CD4-positive, alpha-beta T cell treated with Interleukin-21 for 1 hour (primary cell): ENCODE measurements around the gene PKMYT1.
A peak's percentile ranks its signal among the peaks of the same experiment; 100 is the strongest.

Source experiments
- DNase-seq: peaks from one replicate; pipeline ENCODE4 v3.0.0-alpha.2; 2020

PKMYT1 gene

DNA sequence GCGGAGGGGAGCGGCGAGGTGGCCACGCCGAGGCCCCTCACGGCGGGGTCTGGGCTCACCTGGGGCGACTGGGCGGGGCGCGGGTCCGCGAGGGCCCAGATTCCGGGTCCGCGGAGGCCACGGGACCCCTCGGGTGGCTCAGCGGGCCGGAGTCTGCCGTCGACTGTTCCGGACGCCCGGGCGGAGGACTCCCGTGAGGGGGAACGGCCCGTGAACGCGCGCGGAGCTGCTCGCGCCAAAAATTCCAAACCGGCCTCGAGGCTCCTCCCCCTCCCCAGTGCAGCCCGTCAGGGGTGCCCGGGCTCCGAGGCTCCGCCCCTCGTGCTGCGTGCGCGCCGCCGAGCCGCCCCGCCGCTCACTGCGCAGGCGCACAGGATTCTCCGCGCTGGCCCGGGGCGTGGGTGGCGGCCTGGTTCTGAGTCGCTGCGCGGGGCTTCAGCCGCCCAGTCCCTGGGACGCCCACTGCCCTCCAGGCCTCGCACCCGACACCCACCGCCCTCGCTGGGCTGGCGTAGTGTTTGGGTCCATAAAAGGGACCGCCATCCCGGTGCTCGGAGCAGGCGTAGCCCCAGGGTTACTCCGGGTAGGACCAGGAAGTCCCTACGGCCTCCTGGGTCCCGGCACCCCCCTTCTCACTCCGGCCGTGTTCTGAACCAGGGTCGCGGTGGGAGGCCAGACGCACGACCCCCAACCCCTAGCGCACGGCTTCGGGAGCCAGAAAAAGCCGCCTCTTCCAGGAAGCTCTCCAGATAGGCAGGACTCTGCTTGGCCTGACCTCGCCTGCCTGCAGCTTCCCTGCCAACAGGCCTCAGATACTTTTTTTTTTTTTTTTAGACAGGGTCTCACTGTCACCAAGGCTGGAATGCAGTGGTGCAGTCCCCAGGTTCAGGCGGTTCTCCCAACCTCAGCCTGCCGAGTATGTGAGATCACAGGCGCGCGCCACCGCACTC is at the start of gene PKMYT1:
TSS of gene PKMYT1 (minus strand) at position 220 of the 950 bp plus-strand sequence. CDS start 789 bp downstream, outside the sequence.
- DNase-seq, result peak; percentile 94

DNA sequence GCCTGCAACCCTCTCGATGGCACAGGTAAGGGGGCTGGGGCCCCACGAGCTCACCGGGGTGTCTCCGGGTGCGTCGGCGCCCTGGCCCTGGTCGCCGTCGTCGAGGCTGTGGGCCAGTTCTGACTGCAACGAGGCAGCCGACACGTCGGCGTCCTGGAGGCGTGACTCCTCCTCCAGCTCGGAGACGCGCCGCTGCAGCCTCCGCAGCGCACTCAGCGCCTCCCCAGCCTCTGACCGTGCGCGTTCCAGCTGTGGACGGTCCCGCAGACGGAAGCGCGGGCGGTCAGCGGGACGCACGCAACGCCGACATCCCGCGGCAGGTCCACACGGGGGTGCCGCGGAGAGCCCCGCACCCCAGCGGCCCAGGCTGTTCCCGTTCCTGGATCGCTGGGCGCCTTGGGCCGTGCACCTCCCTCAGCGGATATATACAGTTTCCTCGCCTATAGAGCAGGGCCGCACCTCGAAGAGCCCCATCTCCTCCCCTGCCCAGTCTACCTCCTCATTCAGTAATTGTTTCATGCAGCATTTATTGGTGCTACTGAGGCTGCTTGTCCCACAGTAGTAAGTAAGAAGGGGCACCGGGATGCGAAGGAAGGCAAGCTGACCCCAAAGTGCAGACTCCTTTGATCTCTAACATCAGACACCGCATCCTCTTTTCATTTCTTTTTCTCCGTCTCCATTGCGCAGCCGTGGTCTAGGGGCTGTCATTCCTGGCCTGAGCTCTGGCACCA is 49.4 kb upstream of the PKMYT1 start:
- DNase-seq, result peak; percentile 42

DNA sequence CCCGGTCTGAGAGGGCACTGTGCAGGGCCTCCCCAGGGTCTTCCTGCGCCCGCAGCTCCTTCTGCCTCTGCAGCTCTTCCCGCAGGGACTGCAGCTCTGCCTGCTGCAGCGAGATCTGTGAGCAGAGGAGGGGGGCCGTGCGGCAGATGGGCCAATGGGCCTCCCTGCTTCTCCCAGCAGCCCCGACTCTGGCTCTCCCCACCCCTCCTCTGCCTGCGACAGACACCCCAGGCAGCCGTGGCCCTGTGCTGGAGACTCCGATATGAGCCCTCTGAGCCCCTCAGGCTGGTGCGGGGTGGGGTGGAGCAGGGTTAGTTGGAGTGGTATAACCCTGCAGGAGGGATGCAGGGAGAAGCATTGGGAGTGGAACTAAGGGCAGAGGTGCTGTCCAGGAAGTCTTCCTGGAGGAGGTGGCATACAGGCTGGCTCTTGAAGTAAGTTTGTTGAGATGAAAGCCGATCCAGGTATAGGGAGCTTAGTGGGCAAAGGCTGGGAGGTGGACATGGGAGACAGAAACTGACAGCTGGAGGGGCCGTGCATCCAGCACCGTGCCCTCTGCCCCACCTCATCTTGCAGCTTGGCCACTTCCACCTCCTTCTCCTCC is 48.6 kb upstream of the PKMYT1 start:
- no peak for DNase-seq

DNA sequence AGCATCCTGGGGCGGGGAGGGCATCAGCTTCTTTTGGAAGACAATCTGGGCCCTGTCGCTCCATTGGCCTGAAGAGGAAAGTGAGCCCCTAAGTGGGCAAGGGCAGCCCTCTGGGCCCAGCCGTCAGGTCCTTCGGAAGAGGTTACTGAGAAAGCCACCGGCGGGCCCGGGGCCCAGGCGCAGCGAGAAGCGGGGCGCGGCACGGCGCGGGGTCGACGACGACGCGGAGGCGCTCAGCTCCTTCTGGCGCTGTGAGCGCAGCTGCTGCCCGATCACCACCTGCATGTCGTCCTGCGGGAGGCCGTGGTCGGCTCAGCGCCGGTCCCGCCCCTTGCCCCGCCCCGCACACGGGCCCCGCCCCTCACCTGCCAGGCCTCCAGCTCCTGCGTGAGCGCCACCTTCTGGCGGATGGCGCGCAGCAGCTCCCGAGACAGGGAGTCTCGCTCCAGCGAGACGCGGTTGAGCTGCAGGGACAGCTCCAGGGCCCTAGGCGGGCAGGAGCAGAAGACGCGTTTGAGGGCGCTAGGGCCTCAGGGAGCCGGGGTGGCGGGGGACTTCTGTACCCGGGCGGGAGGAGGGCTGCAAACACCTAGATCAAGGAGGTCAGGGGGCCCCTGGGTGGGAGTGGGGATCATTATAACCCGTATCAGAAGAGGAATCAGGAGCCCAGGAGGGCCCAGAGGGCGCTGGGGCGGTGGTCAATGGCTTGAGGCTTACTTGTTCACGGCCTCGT is 47.9 kb upstream of the PKMYT1 start:
- peak; percentile 89 for DNase-seq

DNA sequence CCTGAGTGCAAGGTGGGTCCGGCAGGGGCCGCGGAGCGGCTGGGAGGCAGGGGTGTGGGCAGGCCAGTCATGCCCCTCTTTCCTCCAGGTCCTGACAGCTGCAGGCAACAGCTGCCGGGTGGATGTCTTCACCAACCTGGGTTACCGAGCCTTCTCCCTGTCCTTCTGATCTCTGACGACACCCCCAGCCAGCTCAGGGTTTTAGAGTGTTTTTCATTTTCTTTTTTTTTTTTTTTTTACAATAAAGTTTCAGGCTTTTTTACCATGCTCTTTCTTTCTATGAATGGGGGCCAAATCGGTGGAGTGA is 47.2 kb upstream of the PKMYT1 start:
- DNase-seq, result no peak

DNA sequence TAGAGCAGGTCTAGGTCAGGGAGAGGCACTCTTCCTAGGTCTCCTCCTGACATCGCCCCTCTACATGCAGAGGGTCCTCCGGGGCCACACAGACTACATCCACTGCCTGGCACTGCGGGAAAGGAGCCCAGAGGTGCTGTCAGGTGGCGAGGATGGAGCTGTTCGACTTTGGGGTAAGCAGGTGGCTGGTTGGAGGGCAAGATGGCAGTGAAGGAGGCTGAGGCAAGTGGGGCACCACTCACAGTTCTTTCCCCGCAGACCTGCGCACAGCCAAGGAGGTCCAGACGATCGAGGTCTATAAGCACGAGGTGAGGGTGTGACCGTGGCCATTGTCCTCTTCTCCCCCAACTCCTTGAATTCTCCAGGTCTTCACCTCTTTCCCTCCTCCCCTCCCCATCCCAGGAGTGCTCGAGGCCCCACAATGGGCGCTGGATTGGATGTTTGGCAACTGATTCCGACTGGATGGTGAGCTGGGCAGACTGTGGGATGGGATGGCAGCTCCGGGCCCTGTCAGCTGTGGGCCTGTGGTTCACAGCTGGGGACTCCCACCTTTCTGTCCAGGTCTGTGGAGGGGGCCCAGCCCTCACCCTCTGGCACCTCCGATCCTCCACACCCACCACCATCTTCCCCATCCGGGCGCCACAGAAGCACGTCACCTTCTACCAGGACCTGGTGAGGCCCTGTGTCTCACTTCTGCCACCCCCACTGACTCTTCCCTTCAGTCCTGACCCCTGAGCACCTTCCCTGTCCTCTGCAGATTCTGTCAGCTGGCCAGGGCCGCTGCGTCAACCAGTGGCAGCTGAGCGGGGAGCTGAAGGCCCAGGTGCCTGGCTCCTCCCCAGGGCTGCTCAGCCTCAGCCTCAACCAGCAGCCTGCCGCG is 46.6 kb upstream of the PKMYT1 start:
- no peak for DNase-seq

DNA sequence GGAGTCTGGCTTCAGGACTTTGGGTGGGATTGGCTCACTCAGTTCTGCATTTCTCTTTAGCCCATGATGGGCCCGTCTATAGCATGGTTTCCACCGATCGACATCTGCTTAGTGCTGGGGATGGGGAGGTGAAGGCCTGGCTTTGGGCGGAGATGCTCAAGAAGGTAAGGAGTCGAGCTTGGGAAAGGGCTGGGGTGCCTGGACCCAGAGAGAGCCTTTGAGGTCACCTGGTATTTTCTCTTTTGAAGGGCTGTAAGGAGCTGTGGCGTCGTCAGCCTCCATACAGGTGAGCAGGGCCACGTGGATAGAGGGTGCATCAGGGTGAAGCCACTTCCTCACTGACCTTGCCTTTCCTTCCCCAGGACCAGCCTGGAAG is 45.7 kb upstream of the PKMYT1 start:
- DNase-seq, result no peak

DNA sequence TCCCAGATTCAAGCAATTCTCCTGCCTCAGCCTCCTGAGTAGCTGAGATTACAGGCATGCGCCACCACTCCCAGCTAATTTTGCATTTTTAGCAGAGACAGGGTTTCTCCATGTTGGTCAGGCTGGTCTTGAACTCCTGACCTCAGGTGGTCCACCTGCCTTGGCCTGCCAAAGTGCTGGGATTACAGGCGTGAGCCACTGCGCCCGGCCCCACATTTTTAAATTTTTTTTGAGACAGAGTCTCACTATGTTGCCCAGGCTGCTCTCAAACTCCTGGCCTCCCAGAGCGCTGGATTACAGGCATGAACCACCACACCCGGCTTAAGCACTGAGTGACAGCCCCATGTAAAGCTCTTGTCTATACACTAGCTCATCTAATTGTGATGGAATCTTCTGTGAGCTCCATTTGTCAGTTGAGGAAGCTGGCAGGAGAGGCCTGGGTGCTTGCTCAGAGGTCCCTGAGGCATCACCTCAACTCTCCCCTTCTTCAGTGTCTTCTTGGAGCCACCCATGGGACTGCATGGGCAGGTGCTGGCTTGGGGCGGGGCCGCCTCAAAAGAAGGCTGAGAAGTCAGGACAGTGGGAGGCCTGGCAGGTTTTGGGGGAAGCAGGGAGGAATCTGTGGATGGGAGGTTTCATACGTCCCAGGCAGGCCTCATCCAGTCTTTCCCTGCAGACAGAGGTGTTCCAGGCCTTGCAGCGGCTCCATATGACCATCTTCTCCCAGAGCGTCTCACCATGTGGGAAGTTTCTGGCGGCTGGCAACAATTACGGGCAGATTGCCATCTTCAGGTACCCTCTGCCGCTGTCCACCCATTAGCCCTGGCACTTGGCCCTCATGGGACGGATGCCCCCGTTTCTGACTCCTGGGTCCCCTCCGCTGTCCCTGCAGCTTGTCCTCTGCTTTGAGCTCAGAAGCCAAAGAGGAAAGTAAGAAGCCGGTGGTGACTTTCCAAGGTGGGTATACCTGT is 45.1 kb upstream of the PKMYT1 start:
- DNase-seq, result no peak

DNA sequence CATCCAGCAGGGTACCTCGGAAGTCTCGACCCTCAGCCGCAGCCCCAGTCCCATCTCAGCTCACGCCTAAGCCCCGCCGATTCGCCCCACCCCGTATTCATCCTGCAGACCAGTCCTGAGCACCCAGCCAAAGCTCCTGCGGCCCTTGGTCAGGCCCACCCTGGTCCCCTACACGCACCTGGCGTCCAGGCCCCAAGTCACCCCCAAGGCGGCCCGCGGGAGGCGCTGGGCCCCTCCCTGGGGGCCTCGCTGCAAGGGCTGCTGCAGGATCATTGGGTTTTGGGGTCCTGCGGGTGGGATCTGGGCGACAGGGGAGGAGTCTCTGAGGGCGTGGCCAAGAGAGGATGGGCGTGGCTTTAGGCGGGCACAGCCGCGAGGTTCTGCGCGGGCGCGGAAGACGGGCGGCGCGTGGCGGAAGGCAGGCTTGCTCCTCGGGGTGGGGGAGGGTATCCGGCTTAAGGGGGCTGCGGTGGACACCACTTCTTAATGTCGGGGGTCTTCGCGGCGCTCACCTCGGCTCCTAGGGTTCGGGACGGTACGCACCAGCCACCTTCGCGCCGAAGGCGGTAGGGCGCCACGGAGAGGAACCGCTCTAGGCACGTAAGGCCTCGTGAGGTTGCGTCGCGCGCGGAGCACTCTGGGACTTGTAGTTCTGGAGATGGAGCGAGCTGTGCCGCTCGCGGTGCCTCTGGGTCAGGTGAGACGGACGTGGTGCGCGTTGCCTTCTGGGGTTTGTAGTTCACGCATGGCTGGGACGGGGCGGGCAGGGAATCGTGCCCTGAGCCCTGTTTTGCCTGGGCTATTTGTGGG is 43.6 kb upstream of the PKMYT1 start, which contains the start of the genes HCFC1R1 and THOC6:
TSS of gene HCFC1R1 (minus strand) at position 274 of the 810 bp plus-strand sequence. CDS start at position 273, 1 bp downstream.
TSS of gene THOC6 (plus strand) at position 367 of the 810 bp plus-strand sequence. CDS start at position 659, 292 bp downstream.
- peak; percentile 96 for DNase-seq

DNA sequence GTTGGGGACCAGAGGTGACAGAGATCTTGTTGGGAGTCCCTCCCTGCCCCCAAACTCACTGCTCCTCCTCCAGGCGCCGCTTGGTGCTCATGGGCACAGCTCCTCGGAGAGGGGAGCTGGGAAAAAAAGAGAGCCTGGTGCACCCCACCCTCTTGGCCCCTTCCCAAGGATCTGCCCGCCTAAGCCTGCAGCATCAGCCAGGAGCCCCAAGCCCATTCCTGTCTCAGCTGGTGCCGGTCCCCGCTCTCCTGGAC is 43.1 kb upstream of the PKMYT1 start:
- DNase-seq, result no peak

DNA sequence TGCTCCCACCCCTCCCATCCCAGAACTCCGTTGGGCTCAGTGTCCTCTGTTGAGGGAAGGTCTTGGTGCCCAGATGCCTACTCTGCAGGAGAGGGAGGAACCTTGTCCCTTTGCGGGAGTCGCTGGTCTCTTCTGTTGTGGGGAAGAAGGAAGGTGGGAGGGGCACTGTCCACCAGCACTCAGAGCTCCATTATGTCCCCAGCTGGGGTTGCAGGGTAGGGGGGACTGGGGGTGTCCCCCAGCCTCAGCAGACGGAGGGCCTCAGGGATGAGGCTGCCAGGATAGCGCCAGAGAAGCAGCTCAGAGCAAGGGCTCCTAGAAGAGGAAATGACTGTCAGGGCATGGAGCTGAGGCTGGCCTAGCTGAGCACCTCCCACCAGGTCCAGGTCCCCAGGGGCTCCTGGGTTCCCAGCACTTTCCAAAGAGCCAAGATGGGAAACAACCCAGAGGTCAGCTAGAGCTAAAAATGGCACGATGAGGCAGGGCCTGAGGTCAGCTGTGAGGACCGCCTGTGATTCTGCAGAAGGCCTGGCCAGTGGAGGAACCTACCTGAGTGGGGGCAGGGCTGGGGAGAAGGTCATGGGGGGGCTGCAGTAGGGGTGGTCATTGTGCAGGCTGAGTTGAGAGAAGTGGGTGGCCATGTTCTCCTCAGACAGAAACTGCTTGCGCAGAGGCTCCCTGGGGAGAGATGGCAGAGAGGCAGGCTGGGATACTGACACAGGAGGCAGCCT is 42.6 kb upstream of the PKMYT1 start:
- DNase-seq, result no peak

DNA sequence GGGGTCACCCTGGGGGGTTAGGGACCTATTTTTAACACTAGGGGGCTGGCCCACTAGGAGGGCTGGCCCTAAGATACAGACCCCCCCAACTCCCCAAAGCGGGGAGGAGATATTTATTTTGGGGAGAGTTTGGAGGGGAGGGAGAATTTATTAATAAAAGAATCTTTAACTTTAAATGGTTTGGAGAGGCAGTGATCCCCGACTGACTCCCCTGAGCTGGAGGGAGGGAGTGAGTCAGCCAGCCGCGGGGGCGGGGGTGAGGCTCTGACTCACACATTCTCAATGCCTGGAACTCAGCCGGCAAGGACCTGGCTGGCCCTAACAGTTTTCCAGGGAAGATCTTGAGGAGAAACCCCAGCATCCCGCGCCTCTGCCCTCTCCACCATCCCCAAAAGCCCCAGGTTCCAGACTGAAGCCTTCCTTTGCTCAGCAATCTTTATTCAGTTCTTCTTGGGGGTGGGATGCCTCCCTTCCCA is 42.0 kb upstream of the PKMYT1 start:
- peak; percentile 68 for DNase-seq

DNA sequence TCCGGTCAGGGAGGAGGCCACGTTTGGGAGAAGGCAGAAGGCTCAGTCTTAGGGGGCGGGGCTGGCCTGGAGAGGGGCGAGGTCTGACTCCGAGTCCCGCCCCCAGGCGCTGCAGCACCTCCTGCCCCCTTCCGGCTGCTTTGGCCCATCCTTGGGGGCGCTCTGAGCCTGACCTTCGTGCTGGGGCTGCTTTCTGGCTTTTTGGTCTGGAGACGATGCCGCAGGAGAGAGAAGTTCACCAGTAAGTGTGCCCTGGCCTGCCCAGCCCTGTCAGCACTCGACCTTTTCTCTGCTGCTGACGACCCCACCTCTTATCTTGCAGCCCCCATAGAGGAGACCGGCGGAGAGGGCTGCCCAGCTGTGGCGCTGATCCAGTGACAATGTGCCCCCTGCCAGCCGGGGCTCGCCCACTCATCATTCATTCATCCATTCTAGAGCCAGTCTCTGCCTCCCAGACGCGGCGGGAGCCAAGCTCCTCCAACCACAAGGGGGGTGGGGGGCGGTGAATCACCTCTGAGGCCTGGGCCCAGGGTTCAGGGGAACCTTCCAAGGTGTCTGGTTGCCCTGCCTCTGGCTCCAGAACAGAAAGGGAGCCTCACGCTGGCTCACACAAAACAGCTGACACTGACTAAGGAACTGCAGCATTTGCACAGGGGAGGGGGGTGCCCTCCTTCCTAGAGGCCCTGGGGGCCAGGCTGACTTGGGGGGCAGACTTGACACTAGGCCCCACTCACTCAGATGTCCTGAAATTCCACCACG is 41.4 kb upstream of the PKMYT1 start:
- peak; percentile 66 for DNase-seq

DNA sequence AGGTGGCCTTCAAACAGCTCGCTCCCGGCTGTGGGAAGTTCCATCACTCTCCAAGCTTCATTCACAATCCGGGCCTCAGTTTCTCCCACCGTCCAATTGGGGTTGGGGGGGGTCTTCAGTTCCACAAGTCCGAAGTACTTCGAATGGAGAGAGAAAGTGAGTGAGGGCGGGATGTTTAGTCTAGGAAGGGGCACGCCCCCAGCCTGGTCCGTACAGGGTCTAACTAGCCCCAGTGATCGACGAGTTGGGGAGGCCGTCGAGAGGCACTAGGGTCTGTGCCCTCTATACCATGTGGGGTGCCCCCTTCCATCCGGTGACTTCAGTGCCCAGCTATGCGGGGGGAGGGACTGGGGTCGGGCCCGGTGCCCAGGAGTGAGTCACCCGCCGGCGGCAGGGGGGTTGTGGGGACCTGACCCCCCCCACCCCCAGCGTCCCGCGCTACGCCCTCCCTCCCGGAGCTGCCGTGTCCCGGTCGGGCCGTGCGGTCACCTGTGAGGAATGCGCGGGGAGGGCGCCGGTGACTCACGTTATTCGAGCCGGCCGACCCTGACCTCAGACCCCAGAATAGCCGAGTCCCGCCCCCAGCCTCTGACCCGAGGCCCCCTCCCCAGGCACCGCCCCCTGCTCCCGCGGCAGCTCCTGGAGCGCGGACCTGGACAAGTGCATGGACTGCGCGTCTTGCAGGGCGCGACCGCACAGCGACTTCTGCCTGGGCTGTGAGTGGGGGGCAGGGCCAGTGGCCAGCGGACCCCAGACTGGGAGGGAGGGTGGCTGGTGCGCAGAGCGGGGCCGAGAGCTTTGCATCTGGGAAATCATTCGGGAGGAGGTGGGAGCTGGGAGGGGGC is 40.6 kb upstream of the PKMYT1 start:
- peak; percentile 71 for DNase-seq

DNA sequence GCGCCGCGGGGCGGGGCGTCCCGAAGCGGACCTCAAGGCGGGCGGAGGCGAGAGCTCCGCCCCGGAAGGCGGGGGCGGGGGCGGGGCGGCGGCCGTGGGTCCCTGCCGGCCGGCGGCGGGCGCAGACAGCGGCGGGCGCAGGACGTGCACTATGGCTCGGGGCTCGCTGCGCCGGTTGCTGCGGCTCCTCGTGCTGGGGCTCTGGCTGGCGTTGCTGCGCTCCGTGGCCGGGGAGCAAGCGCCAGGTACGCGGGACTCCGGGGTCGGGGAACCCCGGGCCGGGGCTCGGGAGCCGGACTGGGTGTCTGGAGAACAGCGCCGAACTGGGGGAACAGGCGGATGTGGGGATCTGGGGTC is 40.0 kb upstream of the PKMYT1 start, which contains the start of gene TNFRSF12A:
TSS of gene TNFRSF12A (plus strand) at position 122 of the 357 bp plus-strand sequence. CDS start at position 152, 30 bp downstream.
- peak; percentile 74 for DNase-seq

DNA sequence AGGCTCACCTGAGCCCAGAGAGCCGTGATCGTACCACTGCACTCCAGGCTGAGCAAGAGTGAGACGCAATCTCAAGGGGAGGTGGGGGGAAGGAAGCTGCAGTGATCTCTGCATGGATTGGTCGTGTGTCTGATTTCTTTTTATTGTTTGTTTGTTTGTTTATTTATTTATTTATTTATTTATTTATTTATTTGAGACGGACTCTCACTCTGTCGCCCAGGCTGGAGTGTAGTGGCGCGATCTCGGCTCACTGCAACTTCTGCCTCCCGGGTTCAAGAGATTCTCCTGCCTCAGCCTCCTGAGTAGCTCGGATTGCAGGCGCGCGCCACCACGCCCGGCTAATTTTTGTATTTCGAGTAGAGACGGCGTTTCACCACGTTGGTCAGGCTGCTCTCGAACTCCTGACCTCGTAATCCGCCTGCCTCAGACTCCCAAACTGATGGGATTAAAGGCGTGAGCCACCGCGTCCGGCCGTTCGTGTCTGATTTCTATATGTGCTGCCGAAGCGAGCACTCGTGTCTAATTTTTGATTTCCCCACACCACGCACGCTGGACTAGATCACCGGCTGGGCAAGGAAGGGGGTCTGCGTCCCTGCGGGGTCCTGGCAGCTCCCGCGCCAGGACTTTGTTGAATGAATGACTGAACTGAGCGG is 39.5 kb upstream of the PKMYT1 start:
- no peak for DNase-seq
